Neural cell (in vitro differentiated cells): Measurements from ENCODE around the gene FAM216B. TPM values are rescaled to one million over a fixed set of nuclear protein-coding genes. Genes with fewer than 3 reads are reported as not detected.

Experiments
- H2AFZ ChIP-seq: fragments of 200-600, 300-800 bp; sonication (generic), shearing (Covaris generic); 2 replicates; pipeline ENCODE4 v1.6.0; 2014; ENCODE audit warnings: low read depth, mild to moderate bottlenecking, antibody characterized with exemption, low read length, moderate library complexity
- H3F3A ChIP-seq: fragments of 200-600 bp; shearing (Covaris generic); 2 replicates; pipeline ENCODE4 v1.6.1; 2016; ENCODE audit warnings: mild to moderate bottlenecking, moderate library complexity, mixed read lengths, antibody characterized with exemption, low read length; ENCODE audit not compliant: insufficient read depth, poor library complexity, severe bottlenecking
- H3K27ac ChIP-seq: fragments of 200-600, 300-800 bp; sonication (generic), shearing (Covaris generic); 2 replicates; pipeline ENCODE4 v1.5.1; 2014; ENCODE audit warnings: mild to moderate bottlenecking, low read length, moderate library complexity
- H3K27me3 ChIP-seq: fragments of 300-800, 200-600 bp; sonication (generic), shearing (Covaris generic); 2 replicates; pipeline ENCODE4 v1.6.0; 2014; ENCODE audit warnings: mild to moderate bottlenecking, low read depth, low read length, moderate library complexity; ENCODE audit not compliant: insufficient read depth
- H3K36me3 ChIP-seq: fragments of 300-800, 200-600 bp; sonication (generic), shearing (Covaris generic); 2 replicates; pipeline ENCODE4 v1.5.1; 2014; ENCODE audit warnings: mild to moderate bottlenecking, antibody characterized with exemption, low read length, moderate library complexity; ENCODE audit not compliant: insufficient read depth
- H3K4me2 ChIP-seq: fragments of 300-800, 200-600 bp; sonication (generic), shearing (Covaris generic); 2 replicates; pipeline ENCODE4 v1.6.0; 2014; ENCODE audit warnings: mild to moderate bottlenecking, low read length
- H3K4me3 ChIP-seq: fragments of 300-800, 200-600 bp; sonication (generic), shearing (Covaris generic); 2 replicates; pipeline ENCODE4 v1.5.1; 2014; ENCODE audit warnings: mild to moderate bottlenecking, low read length, moderate library complexity
- H3K79me2 ChIP-seq: fragments of 200-600 bp; shearing (Covaris generic); replicated peaks from 2 replicates; pipeline ENCODE4 v1.6.0; 2014; ENCODE audit warnings: mild to moderate bottlenecking, low read length, moderate library complexity; ENCODE audit not compliant: insufficient read depth
- H3K9ac ChIP-seq: fragments of 300-800, 200-600 bp; sonication (generic), shearing (Covaris generic); 2 replicates; pipeline ENCODE4 v1.6.1; 2016; ENCODE audit warnings: mild to moderate bottlenecking, low read length, mixed read lengths
- H3K9me2 ChIP-seq: fragments of 200-600 bp; shearing (Covaris generic); 2 replicates; pipeline ENCODE4 v1.6.1; 2016; ENCODE audit warnings: mild to moderate bottlenecking, low read length, mixed read lengths; ENCODE audit not compliant: insufficient read depth
- H3K9me3 ChIP-seq: fragments of 200-600, 300-800 bp; sonication (generic), shearing (Covaris generic); 2 replicates; pipeline ENCODE4 v1.6.1; 2016; ENCODE audit warnings: mild to moderate bottlenecking, mixed run types, low read length, moderate library complexity, mixed read lengths
- H4K20me1 ChIP-seq: fragments of 200-600 bp; shearing (Covaris generic); 2 replicates; pipeline ENCODE4 v1.6.1; 2016; ENCODE audit warnings: mild to moderate bottlenecking, mixed run types; ENCODE audit not compliant: insufficient read depth
- EP300 ChIP-seq: fragments of 450-650 bp; conservative IDR thresholded peaks from 2 replicates; pipeline ENCODE4 v1.6.1; 2014; ENCODE audit warnings: antibody characterized with exemption, mild to moderate bottlenecking, moderate library complexity; ENCODE audit not compliant: poor library complexity, severe bottlenecking
- EZH2 ChIP-seq: fragments of 200-600, 300-800 bp; shearing (Covaris generic), sonication (generic); IDR thresholded peaks from 2 replicates; pipeline ENCODE4 v1.6.1; 2014; ENCODE audit warnings: antibody characterized with exemption, low read length, borderline replicate concordance, mild to moderate bottlenecking; ENCODE audit not compliant: insufficient read depth, poor library complexity, severe bottlenecking
- MXI1 ChIP-seq: fragments of 450-650 bp; conservative IDR thresholded peaks from 2 replicates; pipeline ENCODE4 v1.6.1; 2014; ENCODE audit warnings: antibody characterized with exemption, mild to moderate bottlenecking; ENCODE audit not compliant: poor library complexity, severe bottlenecking
- POLR2AphosphoS5 ChIP-seq: IDR thresholded peaks from 2 replicates; pipeline ENCODE4 v1.6.1; 2012
- RAD21 ChIP-seq: fragments of 450-650 bp; conservative IDR thresholded peaks from 2 replicates; pipeline ENCODE4 v1.6.1; 2014; ENCODE audit warnings: antibody characterized with exemption, mild to moderate bottlenecking, moderate library complexity
- SMC3 ChIP-seq: fragments of 450-650 bp; conservative IDR thresholded peaks from 2 replicates; pipeline ENCODE4 v1.6.1; 2014; ENCODE audit warnings: antibody characterized with exemption, mild to moderate bottlenecking, moderate library complexity; ENCODE audit not compliant: poor library complexity
- TAF1 ChIP-seq: IDR thresholded peaks from 2 replicates; pipeline ENCODE4 v1.6.1; 2012; ENCODE audit warnings: low read depth
- polyA plus RNA-seq: library from polyadenylated mRNA; depleted of rRNA; stranded (reverse); fragments of >200 nt; gene quantifications from 2 replicates; pipeline ENCODE4 v1.2.3, GENCODE V29; 2014
- TF ChIP-seq, protein P1 (sequence below): IDR thresholded peaks from 2 replicates; pipeline ENCODE4 v1.6.1; 2012; ENCODE audit warnings: borderline replicate concordance
- TF ChIP-seq, protein P2 (sequence below): fragments of 450-650 bp; IDR thresholded peaks from 2 replicates; pipeline ENCODE4 v1.5.1; 2014; ENCODE audit warnings: antibody characterized with exemption, mild to moderate bottlenecking, moderate library complexity; ENCODE audit not compliant: poor library complexity, severe bottlenecking

Gene FAM216B
- polyA plus RNA-seq, 1 donor from 2014 or later = not detected

- Histone ChIP-seq H3K4me3 (no peak overlapping the region), H2AFZ (no peak overlapping the region), H3K9ac (no peak overlapping the region), H3K27me3 (no peaks in the 10 kb centered on the region), H3K27ac (no peak overlapping the region), H3F3A (no peaks in the 10 kb centered on the region), H3K79me2 (no peaks in the 10 kb centered on the region), H3K4me2 (no peak overlapping the region), H3K9me3 (no peaks in the 10 kb centered on the region), H3K9me2 (no peaks in the 10 kb centered on the region), H4K20me1 (no peaks in the 10 kb centered on the region), H3K36me3 (no peaks in the 10 kb centered on the region)
- TF ChIP-seq SMC3 = no peak
- TF ChIP-seq RAD21 = no peak
- TF ChIP-seq, protein P1, sequence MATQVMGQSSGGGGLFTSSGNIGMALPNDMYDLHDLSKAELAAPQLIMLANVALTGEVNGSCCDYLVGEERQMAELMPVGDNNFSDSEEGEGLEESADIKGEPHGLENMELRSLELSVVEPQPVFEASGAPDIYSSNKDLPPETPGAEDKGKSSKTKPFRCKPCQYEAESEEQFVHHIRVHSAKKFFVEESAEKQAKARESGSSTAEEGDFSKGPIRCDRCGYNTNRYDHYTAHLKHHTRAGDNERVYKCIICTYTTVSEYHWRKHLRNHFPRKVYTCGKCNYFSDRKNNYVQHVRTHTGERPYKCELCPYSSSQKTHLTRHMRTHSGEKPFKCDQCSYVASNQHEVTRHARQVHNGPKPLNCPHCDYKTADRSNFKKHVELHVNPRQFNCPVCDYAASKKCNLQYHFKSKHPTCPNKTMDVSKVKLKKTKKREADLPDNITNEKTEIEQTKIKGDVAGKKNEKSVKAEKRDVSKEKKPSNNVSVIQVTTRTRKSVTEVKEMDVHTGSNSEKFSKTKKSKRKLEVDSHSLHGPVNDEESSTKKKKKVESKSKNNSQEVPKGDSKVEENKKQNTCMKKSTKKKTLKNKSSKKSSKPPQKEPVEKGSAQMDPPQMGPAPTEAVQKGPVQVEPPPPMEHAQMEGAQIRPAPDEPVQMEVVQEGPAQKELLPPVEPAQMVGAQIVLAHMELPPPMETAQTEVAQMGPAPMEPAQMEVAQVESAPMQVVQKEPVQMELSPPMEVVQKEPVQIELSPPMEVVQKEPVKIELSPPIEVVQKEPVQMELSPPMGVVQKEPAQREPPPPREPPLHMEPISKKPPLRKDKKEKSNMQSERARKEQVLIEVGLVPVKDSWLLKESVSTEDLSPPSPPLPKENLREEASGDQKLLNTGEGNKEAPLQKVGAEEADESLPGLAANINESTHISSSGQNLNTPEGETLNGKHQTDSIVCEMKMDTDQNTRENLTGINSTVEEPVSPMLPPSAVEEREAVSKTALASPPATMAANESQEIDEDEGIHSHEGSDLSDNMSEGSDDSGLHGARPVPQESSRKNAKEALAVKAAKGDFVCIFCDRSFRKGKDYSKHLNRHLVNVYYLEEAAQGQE = no peak
- TF ChIP-seq EP300 = no peak
- TF ChIP-seq POLR2AphosphoS5 = no peak
- TF ChIP-seq TAF1 = no peak
- TF ChIP-seq, protein P2, sequence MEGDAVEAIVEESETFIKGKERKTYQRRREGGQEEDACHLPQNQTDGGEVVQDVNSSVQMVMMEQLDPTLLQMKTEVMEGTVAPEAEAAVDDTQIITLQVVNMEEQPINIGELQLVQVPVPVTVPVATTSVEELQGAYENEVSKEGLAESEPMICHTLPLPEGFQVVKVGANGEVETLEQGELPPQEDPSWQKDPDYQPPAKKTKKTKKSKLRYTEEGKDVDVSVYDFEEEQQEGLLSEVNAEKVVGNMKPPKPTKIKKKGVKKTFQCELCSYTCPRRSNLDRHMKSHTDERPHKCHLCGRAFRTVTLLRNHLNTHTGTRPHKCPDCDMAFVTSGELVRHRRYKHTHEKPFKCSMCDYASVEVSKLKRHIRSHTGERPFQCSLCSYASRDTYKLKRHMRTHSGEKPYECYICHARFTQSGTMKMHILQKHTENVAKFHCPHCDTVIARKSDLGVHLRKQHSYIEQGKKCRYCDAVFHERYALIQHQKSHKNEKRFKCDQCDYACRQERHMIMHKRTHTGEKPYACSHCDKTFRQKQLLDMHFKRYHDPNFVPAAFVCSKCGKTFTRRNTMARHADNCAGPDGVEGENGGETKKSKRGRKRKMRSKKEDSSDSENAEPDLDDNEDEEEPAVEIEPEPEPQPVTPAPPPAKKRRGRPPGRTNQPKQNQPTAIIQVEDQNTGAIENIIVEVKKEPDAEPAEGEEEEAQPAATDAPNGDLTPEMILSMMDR = no peak
- no peak for TF ChIP-seq MXI1
- TF ChIP-seq EZH2 = no peak
These were observed 7.2 kb downstream of the FAM216B start for GRCh38 chr13:42788601-42789000.

DNA sequence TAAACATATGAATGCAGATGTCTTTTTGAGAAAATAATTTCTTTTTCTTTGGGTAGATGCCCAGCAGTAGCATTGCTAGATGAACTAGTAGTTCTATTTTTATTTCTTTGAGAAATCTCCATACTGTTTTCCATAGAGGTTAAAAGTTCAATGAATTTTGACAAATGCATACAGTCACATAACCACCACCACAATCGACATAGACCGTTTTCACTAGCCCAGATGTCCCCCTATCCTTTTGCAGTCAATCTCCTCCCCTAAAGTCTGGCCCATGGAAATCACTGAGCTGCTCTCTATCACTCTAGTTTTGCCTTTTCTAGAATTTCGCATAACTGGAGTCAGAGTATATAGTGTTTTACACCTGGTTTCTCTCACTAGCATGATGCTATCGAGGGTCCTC, 10.8 kb downstream of the FAM216B start:
- TF ChIP-seq, protein P1 = no peak
- TF ChIP-seq POLR2AphosphoS5 (no peak), EZH2 (no peak), SMC3 (no peak), MXI1 (no peak), RAD21 (no peak), TAF1 (no peak), EP300 (no peak)
- TF ChIP-seq, protein P2 = no peak
- no peaks in the 10 kb centered on the region for H3K9me3 ChIP-seq

More for the DNA sequence above, 10.8 kb downstream of the FAM216B start:
- no peaks in the 10 kb centered on the region for H3K27me3 ChIP-seq
- no peak overlapping the region for H3K4me3 ChIP-seq
- no peaks in the 10 kb centered on the region for H3F3A ChIP-seq
- no peak overlapping the region for H3K9ac ChIP-seq
- H3K27ac ChIP-seq = no peak overlapping the region
- H3K4me2 ChIP-seq = no peak overlapping the region
- H3K79me2 ChIP-seq = no peaks in the 10 kb centered on the region
- H3K9me2 ChIP-seq = no peaks in the 10 kb centered on the region
- H4K20me1 ChIP-seq = no peaks in the 10 kb centered on the region
- no peaks in the 10 kb centered on the region for H3K36me3 ChIP-seq
- no peak overlapping the region for H2AFZ ChIP-seq
